ENCODE measurements around the gene JMY.

The JMY gene

DNA sequence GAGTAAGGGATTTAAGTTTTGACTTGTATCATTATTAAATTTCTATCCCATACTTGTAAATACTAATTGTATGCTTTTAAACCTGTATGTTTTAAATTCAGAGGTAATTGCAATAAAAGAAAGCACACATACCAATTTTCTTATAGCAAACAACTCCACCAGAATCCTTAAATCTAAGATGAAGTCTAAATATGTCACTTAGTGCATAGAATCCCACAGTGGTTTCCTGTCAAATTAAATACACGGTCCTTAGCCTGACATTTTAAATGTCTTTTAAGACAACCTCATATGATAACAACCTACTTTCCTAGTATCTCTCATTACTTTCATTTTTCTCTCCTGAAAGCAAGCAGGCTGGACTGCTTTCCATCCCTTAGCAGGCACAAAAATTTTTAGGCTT, 52.0 kb downstream of the JMY start:
- POLR2A ChIA-PET (ENCODE audit: low non-redundant PET): no interaction called here

DNA sequence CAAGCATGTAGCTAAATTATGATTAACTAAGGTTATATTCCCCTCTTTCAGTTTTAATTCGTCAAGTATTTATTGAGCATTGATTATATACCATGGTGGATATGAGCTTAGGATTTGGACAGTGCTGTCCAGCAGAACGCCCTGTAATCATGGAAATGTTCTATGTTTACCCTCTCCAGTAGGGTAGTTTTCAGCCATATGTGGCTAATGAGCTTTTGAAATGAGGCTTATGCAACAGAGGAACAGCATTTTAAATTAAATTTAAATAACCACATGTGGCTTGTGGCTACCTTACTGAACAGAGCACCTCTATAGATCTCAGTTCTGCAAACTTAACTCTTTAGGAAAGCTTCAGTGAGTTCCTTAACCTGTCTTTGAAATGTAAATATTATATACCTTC, 59.1 kb downstream of the JMY start:
- no peak for DNase-seq (ENCODE audit: low spot score)
- TF ChIP-seq, protein P1, sequence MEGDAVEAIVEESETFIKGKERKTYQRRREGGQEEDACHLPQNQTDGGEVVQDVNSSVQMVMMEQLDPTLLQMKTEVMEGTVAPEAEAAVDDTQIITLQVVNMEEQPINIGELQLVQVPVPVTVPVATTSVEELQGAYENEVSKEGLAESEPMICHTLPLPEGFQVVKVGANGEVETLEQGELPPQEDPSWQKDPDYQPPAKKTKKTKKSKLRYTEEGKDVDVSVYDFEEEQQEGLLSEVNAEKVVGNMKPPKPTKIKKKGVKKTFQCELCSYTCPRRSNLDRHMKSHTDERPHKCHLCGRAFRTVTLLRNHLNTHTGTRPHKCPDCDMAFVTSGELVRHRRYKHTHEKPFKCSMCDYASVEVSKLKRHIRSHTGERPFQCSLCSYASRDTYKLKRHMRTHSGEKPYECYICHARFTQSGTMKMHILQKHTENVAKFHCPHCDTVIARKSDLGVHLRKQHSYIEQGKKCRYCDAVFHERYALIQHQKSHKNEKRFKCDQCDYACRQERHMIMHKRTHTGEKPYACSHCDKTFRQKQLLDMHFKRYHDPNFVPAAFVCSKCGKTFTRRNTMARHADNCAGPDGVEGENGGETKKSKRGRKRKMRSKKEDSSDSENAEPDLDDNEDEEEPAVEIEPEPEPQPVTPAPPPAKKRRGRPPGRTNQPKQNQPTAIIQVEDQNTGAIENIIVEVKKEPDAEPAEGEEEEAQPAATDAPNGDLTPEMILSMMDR (conservative IDR thresholded peaks at IDR 0.05; ENCODE audit: low read depth): no peak
- no peak overlapping the region for H3K27ac ChIP-seq
- ChIA-PET POLR2A (ENCODE audit: low non-redundant PET) (no interaction called here), CTCF (interaction anchor here (0.5 to 1.4 kb wide), 2 partner anchors 39 to 1449 kb away, joined by 3 read pairs; no protein-coding TSS in a partner anchor)

More for the DNA sequence above, 52.0 kb downstream of the JMY start:
- TF ChIP-seq, protein P1 (conservative IDR thresholded peaks at IDR 0.05; ENCODE audit: low read depth): no peak
- no peak for DNase-seq (ENCODE audit: low spot score)
- no peak overlapping the region for H3K27ac ChIP-seq
- CTCF ChIA-PET: interaction anchor here (0.8 kb wide), 1 partner anchor 159 kb away, joined by 3 read pairs; no protein-coding TSS in a partner anchor

DNA sequence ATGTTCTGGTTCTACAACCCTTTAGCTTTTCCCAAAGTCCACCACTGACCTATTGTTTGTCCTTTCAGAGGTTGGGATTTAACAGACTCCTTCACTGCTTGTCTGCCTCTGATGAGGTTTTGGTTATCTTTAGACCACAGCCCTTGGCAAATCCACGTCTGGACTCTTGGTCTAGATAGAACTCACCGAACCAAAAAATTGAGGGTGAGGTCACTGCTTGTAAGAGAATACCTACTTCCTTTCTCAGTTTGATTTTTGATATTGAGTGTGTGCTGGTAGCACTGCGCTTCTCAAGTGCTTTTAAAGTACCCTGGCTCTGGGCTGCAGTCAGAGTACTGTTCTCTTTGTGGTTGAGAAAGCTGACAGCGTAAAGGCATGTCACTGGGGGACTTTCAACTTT, 61.7 kb downstream of the JMY start:
- CTCF ChIA-PET: interaction anchor here (0.8 kb wide), 1 partner anchor 165 kb away, joined by 4 read pairs; no protein-coding TSS in a partner anchor
- no peak for DNase-seq (ENCODE audit: low spot score)
- POLR2A ChIA-PET (ENCODE audit: low non-redundant PET): interaction anchor here (0.6 kb wide), 1 partner anchor 535 kb away, joined by 4 read pairs; no protein-coding TSS in a partner anchor
- TF ChIP-seq, protein P1 (conservative IDR thresholded peaks at IDR 0.05; ENCODE audit: low read depth): no peak
- no peak overlapping the region for H3K27ac ChIP-seq

DNA sequence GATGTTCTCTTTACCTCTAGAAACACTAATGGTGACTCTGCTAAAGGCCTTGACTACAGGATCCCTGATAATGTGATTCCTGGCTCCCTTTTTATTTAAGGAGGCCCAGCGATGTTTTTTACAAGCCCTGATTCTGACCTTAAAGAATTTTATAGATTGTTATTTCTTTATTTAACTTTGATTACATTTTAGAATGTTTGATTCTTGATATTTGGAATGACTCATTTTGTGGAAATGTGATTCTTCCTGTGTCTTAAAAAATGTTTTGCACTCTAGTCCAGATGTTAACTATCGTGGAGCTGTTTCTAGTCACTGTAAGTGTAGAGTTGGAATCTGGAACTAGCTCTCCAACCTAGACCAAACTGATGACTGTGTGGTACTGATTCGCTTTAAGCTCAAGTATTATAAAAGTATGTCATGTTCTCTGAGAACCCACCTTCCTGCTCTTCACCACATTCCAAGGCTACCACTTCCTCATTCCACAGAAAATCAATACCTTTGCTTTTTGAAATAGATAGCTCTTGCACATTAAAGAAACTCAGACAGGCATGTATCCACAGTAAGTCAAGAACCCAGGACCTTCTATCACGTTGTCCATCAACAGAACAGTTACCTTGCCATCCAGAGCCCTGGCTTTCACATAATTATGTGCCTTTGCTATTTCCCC, 65.2 kb downstream of the JMY start:
- H3K27ac ChIP-seq: no peak overlapping the region
- ChIA-PET CTCF (interaction anchor here (0.6 to 0.9 kb wide), 4 partner anchors 22 to 676 kb away, joined by 3 to 4 read pairs (median 3); no protein-coding TSS in a partner anchor), POLR2A (ENCODE audit: low non-redundant PET) (interaction anchor here (0.5 kb wide), 1 partner anchor 18 kb away, joined by 3 read pairs; no protein-coding TSS in a partner anchor)
- no peak for DNase-seq (ENCODE audit: low spot score)
- TF ChIP-seq, protein P1 (conservative IDR thresholded peaks at IDR 0.05; ENCODE audit: low read depth): no peak

DNA sequence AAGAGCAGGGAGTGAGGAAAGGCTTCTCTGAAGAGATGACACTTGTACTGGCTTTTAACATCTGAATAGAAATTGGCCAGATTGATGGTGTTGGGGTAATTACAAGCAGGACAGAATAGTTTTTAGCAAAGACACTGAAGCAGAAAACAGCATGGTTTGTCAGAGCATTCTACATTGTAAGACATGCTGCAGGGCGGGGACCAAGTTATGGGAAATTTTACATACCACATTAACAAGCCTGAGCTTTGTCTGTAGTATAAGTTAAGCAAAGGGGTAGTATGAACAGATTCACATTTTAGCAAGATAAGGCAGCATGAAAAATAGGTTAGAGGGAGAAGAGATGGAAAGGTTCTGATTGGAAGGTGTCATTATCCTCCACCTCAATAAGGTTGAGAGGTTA, 66.5 kb downstream of the JMY start:
- TF ChIP-seq, protein P1 (conservative IDR thresholded peaks at IDR 0.05; ENCODE audit: low read depth): no peak
- ChIA-PET CTCF (interaction anchor here (0.6 kb wide), 1 partner anchor 845 kb away, joined by 6 read pairs; no protein-coding TSS in a partner anchor), POLR2A (ENCODE audit: low non-redundant PET) (no interaction called here)
- DNase-seq (ENCODE audit: low spot score): no peak
- H3K27ac ChIP-seq: no peak overlapping the region

DNA sequence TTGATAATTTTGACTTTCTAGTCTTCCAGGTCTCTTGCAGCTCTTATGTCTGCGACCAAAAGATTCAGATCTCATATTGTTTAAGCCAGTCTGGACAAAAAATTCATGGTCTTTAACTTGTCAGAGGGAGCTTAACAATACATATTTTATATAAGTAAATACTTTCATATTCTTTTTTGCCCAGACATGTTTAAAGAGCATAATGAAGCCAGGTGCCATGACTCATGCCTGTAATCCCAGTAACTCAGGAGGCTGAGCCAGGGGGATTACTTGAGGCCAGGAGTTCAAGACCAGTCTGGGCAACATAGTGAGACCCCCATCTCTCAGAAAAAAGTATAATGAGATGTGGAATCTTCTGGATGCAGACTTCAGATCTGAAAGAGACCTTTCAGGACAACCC, 69.8 kb downstream of the JMY start:
- POLR2A ChIA-PET (ENCODE audit: low non-redundant PET): no interaction called here
- CTCF ChIA-PET: interaction anchor here (0.6 to 1.6 kb wide), 4 partner anchors 9 to 172 kb away, joined by 3 to 7 read pairs (median 5); no protein-coding TSS in a partner anchor
- peak; percentile 53 for DNase-seq (ENCODE audit: low spot score)
- TF ChIP-seq, protein P1 (conservative IDR thresholded peaks at IDR 0.05; ENCODE audit: low read depth): no peak
- H3K27ac ChIP-seq: no peak overlapping the region
